Coronary artery (tissue), 2 donors: ENCODE data around the gene ASF1A.

ENCODE experiments used
- DNase-seq: peaks from one replicate; pipeline ENCODE4 v3.0.0-alpha.2; 2017; ENCODE audit warnings: low spot score
- H3K27ac ChIP-seq, 2 donors: fragments of 200-600 bp; sonication (generic); one replicate each; pipeline ENCODE4 v1.5.1; 2016 to 2019
- H3K4me3 ChIP-seq: fragments of 200-600 bp; sonication (generic); 2 replicates; pipeline ENCODE4 v1.5.1; 2016; ENCODE audit warnings: mild to moderate bottlenecking, moderate library complexity
- TF ChIP-seq, protein P1 (sequence below): fragments of 200-600 bp; sonication (generic); IDR thresholded peaks from one replicate; pipeline ENCODE4 v1.5.1; 2019; ENCODE audit warnings: antibody characterized with exemption

ASF1A gene

DNA sequence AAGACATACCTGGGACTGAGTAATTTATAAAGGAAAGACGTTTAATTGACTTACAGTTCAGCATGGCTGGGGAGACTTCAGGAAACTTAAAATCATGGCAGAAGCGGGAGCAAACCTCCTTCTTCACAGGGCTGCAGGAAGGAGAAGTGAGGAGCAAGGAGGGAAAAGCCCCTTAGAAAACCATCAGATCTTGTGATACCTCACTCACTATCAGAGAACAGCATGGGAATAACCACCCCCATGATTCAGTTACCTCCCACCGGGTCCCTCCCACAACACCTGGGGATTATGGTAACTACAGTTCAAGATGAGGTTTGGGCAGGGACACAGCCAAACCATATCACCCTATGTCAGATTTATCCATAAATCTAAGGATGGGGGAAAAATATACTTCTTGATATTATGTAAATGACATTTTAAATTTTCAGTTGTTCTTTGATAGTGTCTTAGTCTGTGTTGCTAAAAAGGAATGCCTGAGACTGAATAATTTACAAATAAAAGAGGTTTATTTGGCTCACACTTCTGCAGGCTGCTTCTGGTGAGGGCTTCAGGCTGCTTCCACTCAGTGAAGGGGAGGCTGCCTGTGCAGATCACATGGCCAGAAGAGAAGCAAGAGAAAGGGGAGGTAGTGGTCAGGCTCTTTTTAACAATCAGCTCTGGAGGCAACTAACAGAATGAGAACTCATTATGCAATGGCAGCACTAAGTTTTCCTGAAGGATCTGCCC, 42.2 kb downstream of the ASF1A start:
- Histone ChIP-seq H3K27ac (no peak overlapping the region), H3K4me3 (no peak overlapping the region)
- TF ChIP-seq, protein P1, sequence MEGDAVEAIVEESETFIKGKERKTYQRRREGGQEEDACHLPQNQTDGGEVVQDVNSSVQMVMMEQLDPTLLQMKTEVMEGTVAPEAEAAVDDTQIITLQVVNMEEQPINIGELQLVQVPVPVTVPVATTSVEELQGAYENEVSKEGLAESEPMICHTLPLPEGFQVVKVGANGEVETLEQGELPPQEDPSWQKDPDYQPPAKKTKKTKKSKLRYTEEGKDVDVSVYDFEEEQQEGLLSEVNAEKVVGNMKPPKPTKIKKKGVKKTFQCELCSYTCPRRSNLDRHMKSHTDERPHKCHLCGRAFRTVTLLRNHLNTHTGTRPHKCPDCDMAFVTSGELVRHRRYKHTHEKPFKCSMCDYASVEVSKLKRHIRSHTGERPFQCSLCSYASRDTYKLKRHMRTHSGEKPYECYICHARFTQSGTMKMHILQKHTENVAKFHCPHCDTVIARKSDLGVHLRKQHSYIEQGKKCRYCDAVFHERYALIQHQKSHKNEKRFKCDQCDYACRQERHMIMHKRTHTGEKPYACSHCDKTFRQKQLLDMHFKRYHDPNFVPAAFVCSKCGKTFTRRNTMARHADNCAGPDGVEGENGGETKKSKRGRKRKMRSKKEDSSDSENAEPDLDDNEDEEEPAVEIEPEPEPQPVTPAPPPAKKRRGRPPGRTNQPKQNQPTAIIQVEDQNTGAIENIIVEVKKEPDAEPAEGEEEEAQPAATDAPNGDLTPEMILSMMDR: no peak
- DNase-seq: no peak

DNA sequence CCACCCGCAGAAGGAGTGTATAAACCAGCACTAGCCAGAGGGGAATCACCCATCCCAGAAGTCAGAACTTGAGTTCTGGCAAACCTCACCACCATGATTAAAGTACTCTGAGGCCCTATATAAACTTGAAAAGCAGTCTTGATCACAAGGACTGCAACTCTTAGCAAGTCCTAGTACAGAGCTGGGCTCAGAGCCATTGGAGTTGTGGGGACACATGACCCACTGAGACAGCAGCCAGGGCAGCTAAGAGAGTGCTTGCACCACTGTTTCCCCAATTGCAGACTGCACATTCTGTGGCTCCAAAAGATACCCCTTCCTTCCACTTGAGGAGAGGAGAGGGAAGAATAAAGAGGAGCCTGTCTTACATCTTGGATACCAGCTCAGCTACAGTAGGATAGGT, 45.7 kb downstream of the ASF1A start:
- TF ChIP-seq, protein P1: no peak
- Histone ChIP-seq H3K4me3 (no peak overlapping the region), H3K27ac (no peak overlapping the region)
- DNase-seq: no peak

DNA sequence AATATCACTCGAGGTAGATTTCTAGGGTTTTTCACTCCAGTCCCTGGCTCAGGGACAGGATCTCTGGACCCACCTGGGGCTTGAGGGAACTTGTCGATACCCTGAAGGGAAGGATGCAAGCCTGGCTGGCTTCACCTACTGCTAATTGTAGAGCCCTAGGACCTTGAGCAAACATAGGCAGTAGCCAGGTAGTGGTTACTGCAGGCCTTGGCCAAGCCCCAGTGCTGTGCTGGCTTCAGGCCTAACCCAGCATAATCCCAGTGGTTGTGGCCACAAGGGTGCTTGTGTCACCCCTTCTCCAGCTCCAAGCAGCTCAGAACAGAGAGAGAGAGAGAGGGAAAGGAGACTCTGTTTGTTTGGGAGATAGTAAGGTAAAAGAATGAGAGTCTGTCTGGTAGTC, 46.8 kb downstream of the ASF1A start:
- no peak for DNase-seq
- TF ChIP-seq, protein P1: no peak
- Histone ChIP-seq H3K27ac (no peak overlapping the region), H3K4me3 (no peak overlapping the region)

DNA sequence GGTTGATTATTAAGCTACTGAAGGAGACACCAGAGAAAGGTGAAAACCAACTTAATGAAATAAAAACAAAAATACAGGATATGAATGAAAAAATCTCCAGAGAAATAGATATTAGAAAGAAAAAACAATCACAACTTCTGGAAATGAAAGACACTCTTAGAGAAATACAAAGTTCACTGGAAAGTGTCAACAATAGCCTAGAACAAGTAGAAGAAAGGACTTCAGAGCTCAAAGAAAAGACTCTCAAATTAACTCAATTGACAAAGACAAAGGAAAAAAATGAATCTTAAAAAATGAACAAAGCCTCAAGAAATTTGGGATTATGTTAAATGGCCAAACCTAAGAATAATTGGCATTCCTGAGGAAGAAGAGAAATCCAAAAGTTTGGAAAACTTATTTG, 51.3 kb downstream of the ASF1A start:
- H3K4me3 ChIP-seq: no peak overlapping the region
- H3K27ac ChIP-seq: no peak overlapping the region
- no peak for DNase-seq
- TF ChIP-seq, protein P1: no peak

DNA sequence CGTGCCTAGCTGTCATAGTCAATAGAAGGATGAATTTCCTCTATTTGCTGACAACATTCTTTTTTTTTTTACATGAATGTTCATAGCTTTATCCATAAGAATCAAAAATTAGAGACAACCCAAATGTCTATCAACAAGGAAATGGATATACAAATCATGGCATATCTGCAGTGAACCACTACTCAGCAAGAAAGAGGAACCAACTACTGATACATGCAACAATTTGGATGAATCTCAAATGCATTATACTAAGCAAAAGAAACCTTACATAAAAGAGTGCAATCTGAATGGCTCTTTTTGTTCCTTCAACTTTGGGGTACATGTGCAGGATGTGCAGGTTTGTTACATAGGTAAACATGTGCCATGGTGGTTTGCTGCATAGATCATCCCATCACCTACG, 58.7 kb downstream of the ASF1A start:
- DNase-seq: no peak
- H3K4me3 ChIP-seq: no peak overlapping the region
- TF ChIP-seq, protein P1: no peak
- no peak overlapping the region for H3K27ac ChIP-seq

DNA sequence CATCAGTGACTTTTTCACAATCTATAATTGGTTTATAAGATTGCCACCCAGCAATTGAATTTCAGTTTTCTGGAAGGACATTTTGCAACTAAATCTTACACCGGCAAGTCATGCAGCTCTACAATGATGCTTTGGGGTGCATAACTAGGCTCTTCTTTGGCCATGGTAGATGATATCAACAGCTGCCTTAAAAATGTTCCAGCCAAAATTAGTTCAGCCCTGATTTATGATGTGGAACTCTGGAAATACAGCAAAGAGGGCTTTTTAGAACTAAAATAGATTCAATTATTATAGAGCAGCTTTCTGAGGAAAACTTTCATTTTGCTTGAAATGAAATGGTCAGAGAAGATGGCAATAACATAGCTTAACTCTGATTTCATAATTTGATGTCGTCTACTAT, 59.4 kb downstream of the ASF1A start:
- H3K27ac ChIP-seq: no peak overlapping the region
- no peak for DNase-seq
- TF ChIP-seq, protein P1: no peak
- H3K4me3 ChIP-seq: no peak overlapping the region
